SK-N-SH treated with all-trans-retinoic acid at 6 μM for 48 hours (cell line): ENCODE data around the gene RSF1.

Source experiments
- CSRNP3 ChIP-seq: fragments of 250-450 bp; sonication (Bioruptor Pico); IDR thresholded peaks from 2 replicates; pipeline ENCODE4 v1.5.1; 2021; ENCODE audit warnings: mild to moderate bottlenecking, moderate library complexity
- GLIS3 ChIP-seq: fragments of 250-450 bp; sonication (Bioruptor Pico); IDR thresholded peaks from 2 replicates; pipeline ENCODE4 v1.5.0; 2020; ENCODE audit warnings: mild to moderate bottlenecking, moderate library complexity
- ISL1 ChIP-seq: fragments of 250-450 bp; sonication (Bioruptor Pico); IDR thresholded peaks from 2 replicates; pipeline ENCODE4 v2.1.2; 2022; ENCODE audit warnings: mild to moderate bottlenecking, moderate library complexity
- OSR1 ChIP-seq: fragments of 250-450 bp; sonication (Bioruptor Pico); IDR thresholded peaks from 2 replicates; pipeline ENCODE4 v1.8.0; 2022; ENCODE audit warnings: moderate library complexity, mild to moderate bottlenecking, inconsistent platforms
- PATZ1 ChIP-seq: fragments of 250-450 bp; sonication (Bioruptor Pico); IDR thresholded peaks from 2 replicates; pipeline ENCODE4 v1.8.0; 2020; ENCODE audit warnings: mild to moderate bottlenecking, moderate library complexity, borderline replicate concordance
- RARB ChIP-seq: fragments of 250-450 bp; sonication (Bioruptor Pico); IDR thresholded peaks from 2 replicates; pipeline ENCODE4 v1.8.0; 2021; ENCODE audit warnings: mild to moderate bottlenecking, moderate library complexity
- TCF4 ChIP-seq: fragments of 250-450 bp; sonication (Bioruptor Pico); IDR thresholded peaks from 2 replicates; pipeline ENCODE4 v1.8.0; 2021; ENCODE audit warnings: mild to moderate bottlenecking, moderate library complexity, borderline replicate concordance
- ZFP3 ChIP-seq: fragments of 250-450 bp; sonication (Bioruptor Pico); IDR thresholded peaks from 2 replicates; pipeline ENCODE4 v1.5.0; 2020; ENCODE audit warnings: mild to moderate bottlenecking, moderate library complexity

DNA sequence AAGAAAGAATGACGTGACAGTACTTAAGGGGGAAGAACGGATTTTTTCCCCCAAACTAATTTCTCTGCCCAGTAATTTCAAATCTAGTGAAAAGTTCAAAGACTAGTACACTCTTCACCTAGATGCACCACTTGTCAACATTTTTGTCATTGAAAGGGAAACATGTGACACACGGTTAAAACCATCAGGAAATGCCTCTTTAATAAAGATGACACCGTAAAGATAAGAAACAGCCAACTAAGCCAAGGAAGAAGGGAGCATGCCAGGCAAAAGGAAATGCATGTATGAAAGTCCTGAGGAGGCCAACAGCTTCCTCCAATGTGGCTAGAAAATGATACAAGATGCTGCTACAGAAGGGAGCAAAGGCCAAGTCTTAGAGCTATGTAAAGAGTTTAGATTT lies 49.4 kb downstream of the RSF1 start:
- TF ChIP-seq PATZ1 (CRISPR knock-in tag) (no peak), CSRNP3 (CRISPR knock-in tag) (no peak), OSR1 (no peak), ISL1 (CRISPR knock-in tag) (no peak), GLIS3 (CRISPR knock-in tag) (no peak), ZFP3 (CRISPR knock-in tag) (no peak), RARB (CRISPR knock-in tag) (no peak), TCF4 (CRISPR knock-in tag) (no peak)
